ENCODE data around the gene TAS2R39. TPM values are rescaled to one million over a fixed set of nuclear protein-coding genes. Genes with fewer than 3 reads are reported as not detected.

Gene TAS2R39
- total RNA-seq, 1 donor from 2014 or later = not detected

DNA sequence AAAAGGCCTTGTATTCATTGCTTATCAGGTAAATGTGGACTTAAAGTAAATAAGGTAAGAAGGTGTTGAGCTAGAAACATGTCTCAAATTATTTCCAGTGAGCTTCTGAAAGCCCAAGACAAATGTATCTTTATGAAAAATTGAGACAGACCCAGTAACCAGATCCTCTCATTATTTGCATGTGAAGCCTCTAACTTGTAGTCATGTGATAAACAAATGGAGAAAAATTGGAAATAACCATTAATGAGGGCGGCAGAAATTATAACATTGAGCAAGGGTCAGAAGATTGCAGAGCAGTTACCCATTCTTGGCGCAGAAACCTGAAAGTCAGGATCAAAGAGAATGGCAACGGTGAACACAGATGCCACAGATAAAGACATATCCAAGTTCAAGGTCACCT lies 38.5 kb downstream of the TAS2R39 start, which contains the start of gene TAS2R40:
Gene TAS2R40 (plus strand): TSS at position 301 of the 400 bp plus-strand sequence. CDS start 42 bp downstream, at position 343.
- no peak within 1 kb of the TSS for H3K4me3 ChIP-seq
- no peak for DNase-seq (ENCODE audit: extremely low spot score in 2 of 2)
- H3K27ac ChIP-seq = no peak within 1 kb of the TSS
- H3K27me3 ChIP-seq = no peaks in the 10 kb centered on the region
- H3K4me1 ChIP-seq = no peaks in the 10 kb centered on the region
- TF ChIP-seq POLR2A (IDR thresholded peaks at IDR 0.05) (no peak), POLR2AphosphoS5 (IDR thresholded peaks at IDR 0.05; ENCODE audit: insufficient read depth in 1 of 2, low read depth in 1 of 2) (no peak)
- TF ChIP-seq, protein P1, sequence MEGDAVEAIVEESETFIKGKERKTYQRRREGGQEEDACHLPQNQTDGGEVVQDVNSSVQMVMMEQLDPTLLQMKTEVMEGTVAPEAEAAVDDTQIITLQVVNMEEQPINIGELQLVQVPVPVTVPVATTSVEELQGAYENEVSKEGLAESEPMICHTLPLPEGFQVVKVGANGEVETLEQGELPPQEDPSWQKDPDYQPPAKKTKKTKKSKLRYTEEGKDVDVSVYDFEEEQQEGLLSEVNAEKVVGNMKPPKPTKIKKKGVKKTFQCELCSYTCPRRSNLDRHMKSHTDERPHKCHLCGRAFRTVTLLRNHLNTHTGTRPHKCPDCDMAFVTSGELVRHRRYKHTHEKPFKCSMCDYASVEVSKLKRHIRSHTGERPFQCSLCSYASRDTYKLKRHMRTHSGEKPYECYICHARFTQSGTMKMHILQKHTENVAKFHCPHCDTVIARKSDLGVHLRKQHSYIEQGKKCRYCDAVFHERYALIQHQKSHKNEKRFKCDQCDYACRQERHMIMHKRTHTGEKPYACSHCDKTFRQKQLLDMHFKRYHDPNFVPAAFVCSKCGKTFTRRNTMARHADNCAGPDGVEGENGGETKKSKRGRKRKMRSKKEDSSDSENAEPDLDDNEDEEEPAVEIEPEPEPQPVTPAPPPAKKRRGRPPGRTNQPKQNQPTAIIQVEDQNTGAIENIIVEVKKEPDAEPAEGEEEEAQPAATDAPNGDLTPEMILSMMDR (IDR thresholded peaks at IDR 0.05) = no peak
- no peaks in the 10 kb centered on the region for H3K9me3 ChIP-seq
- intact Hi-C loops (cut with DNase I) = no loop called here
- H3K36me3 ChIP-seq = no peaks in the 10 kb centered on the region

DNA sequence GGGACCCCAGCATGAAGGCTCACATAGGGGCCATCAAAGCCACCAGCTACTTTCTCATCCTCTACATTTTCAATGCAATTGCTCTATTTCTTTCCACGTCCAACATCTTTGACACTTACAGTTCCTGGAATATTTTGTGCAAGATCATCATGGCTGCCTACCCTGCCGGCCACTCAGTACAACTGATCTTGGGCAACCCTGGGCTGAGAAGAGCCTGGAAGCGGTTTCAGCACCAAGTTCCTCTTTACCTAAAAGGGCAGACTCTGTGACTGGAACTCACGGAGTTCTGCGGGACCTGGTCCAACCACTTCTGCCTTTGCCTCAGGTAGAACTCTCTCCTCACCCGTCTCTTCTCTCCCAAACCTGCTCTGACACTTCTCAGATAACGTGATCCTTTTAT lies 39.6 kb downstream of the TAS2R39 start:
- H3K27me3 ChIP-seq = no peaks in the 10 kb centered on the region
- intact Hi-C loops (cut with DNase I) = no loop called here
- no peaks in the 10 kb centered on the region for H3K4me1 ChIP-seq
- H3K27ac ChIP-seq = no peak overlapping the region
- DNase-seq (ENCODE audit: extremely low spot score in 2 of 2) = no peak
- H3K36me3 ChIP-seq = no peaks in the 10 kb centered on the region
- no peaks in the 10 kb centered on the region for H3K9me3 ChIP-seq
- H3K4me3 ChIP-seq = no peak overlapping the region
- no peak for TF ChIP-seq POLR2AphosphoS5 (IDR thresholded peaks at IDR 0.05; ENCODE audit: insufficient read depth in 1 of 2, low read depth in 1 of 2)
- TF ChIP-seq POLR2A (IDR thresholded peaks at IDR 0.05) = no peak
- TF ChIP-seq, protein P1 (IDR thresholded peaks at IDR 0.05) = no peak

DNA sequence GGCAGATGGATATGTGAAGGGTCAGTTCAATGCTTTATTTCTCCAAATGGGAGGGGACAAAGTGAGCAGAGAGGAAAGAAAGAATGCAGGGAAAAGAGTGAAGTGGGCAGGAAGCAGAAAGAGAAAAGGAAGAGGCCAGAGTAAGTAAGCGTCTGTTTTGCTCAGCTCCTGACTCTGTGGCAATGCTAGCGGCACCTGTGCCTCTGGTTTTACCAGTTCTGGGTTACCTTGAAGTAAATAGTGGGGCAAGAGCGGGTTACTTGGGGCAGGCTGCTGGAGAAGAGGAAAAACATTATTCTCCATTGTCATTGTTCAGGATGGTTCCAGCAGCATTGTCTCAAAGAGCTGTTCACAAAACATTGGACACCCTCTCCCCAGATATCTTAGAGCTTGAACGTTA lies 40.6 kb downstream of the TAS2R39 start:
- Histone ChIP-seq H3K27me3 (no peaks in the 10 kb centered on the region), H3K27ac (no peak overlapping the region), H3K9me3 (no peaks in the 10 kb centered on the region), H3K4me3 (no peak overlapping the region), H3K4me1 (no peaks in the 10 kb centered on the region), H3K36me3 (no peaks in the 10 kb centered on the region)
- DNase-seq (ENCODE audit: extremely low spot score in 2 of 2) = no peak
- intact Hi-C loops (cut with DNase I) = no loop called here
- no peak for TF ChIP-seq POLR2A (IDR thresholded peaks at IDR 0.05)

DNA sequence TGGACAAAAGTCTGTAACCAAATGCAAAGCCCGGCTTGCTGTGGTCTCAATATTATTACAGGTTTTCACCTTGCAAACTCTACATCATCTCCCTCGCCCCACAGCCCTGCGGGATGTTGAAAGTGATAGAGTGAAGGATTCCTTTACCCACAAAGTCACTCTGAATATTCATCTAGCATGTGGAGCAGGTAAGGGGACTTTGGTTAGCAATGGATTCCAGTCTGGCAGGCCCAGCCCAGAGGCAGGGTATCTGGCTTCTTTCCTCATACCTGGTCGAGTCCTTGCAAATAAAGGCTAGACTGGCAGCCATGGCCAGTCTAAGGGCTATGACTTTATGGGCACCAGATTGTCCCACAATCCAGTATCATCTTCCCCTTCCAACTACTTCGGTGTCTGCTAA lies 41.8 kb downstream of the TAS2R39 start:
- Histone ChIP-seq H3K27me3 (no peaks in the 10 kb centered on the region), H3K9me3 (no peaks in the 10 kb centered on the region), H3K36me3 (no peaks in the 10 kb centered on the region), H3K4me3 (no peak overlapping the region), H3K4me1 (no peaks in the 10 kb centered on the region), H3K27ac (no peak overlapping the region)
- TF ChIP-seq POLR2A (IDR thresholded peaks at IDR 0.05) (no peak), POLR2AphosphoS5 (IDR thresholded peaks at IDR 0.05; ENCODE audit: insufficient read depth in 1 of 2, low read depth in 1 of 2) (no peak)
- TF ChIP-seq, protein P1 (IDR thresholded peaks at IDR 0.05) = no peak
- no peak for DNase-seq (ENCODE audit: extremely low spot score in 2 of 2)
- intact Hi-C loops (cut with DNase I) = no loop called here

DNA sequence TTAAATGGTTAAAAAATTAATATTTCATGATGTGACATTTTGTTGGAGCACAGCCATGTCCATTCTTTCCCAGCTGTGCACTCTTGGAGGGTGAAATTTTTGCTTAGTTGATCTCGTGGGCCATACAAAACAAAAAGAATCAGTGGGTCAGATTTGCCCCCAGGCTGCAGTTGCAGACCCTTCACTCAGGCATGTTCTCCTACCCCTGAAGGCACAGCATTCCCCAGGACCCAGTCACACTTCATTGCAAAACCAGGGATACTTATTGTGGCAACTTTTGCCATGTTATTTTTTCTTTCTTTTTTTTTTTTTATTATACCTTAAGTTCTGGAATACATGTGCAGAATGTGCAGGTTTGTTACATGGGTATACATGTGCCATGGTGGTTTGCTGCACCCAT lies 44.6 kb downstream of the TAS2R39 start:
- TF ChIP-seq POLR2A (IDR thresholded peaks at IDR 0.05) (no peak), POLR2AphosphoS5 (IDR thresholded peaks at IDR 0.05; ENCODE audit: insufficient read depth in 1 of 2, low read depth in 1 of 2) (no peak)
- TF ChIP-seq, protein P1 (IDR thresholded peaks at IDR 0.05) = no peak
- Histone ChIP-seq H3K36me3 (no peaks in the 10 kb centered on the region), H3K4me1 (no peaks in the 10 kb centered on the region), H3K4me3 (no peak overlapping the region), H3K27ac (no peak overlapping the region), H3K9me3 (no peaks in the 10 kb centered on the region), H3K27me3 (no peaks in the 10 kb centered on the region)
- intact Hi-C loops (cut with DNase I) = no loop called here
- DNase-seq (ENCODE audit: extremely low spot score in 2 of 2) = no peak
